Bronchial epithelial cell (primary cell): Measurements from ENCODE around the gene C19orf85. TPM values are rescaled to one million over a fixed set of nuclear protein-coding genes. Genes with fewer than 3 reads are reported as not detected.

Source experiments
- DNase-seq: peaks from one replicate; pipeline ENCODE4 v3.0.0-alpha.2; 2010; ENCODE audit warnings: low read depth
- FAIRE-seq: peaks from 2 replicates; lab custom pipeline; 2011; peaks lifted over from hg19 to GRCh38; lab: Jason Lieb, UNC
- H3K27me3 ChIP-seq: 2 replicates; pipeline ENCODE4 v1.5.1; 2011; ENCODE audit warnings: low read length; ENCODE audit not compliant: control insufficient read depth, insufficient read depth
- H3K36me3 ChIP-seq: 2 replicates; pipeline ENCODE4 v1.5.1; 2011; ENCODE audit warnings: low read length; ENCODE audit not compliant: control insufficient read depth, insufficient read depth
- H3K4me3 ChIP-seq: 2 replicates; pipeline ENCODE4 v1.5.1; 2011; ENCODE audit warnings: mild to moderate bottlenecking, low read depth, low read length, control low read depth
- CTCF ChIP-seq: IDR thresholded peaks from 2 replicates; pipeline ENCODE4 v1.5.1; 2011; ENCODE audit warnings: mild to moderate bottlenecking, moderate library complexity, low read length, control low read depth, inconsistent platforms; ENCODE audit not compliant: insufficient read depth, severe bottlenecking
- total RNA-seq: library from RNA; depleted of rRNA; stranded (reverse); fragments of >200 nt; gene quantifications from 2 replicates; pipeline ENCODE4 v1.2.1, GENCODE V29; 2014

C19orf85 gene
- total RNA-seq, 1 donor from 2014 or later = not detected

- peaks cover 6% of the 10 kb centered on the region for H3K36me3 ChIP-seq
- H3K27me3 ChIP-seq = no peaks in the 10 kb centered on the region
- no peak for FAIRE-seq
- DNase-seq = no peak
- H3K4me3 ChIP-seq = no peak overlapping the region
- no peak for TF ChIP-seq CTCF
These were observed 15.1 kb upstream of the C19orf85 start for GRCh38 chr19:55479451-55480230.

GRCh38 chr19:55479045-55479444 is 14.5 kb upstream of the C19orf85 start:
- TF ChIP-seq CTCF = no peak
- peaks cover 6% of the 10 kb centered on the region for H3K36me3 ChIP-seq
- H3K27me3 ChIP-seq = no peaks in the 10 kb centered on the region
- DNase-seq (no peak), FAIRE-seq (no peak)
- H3K4me3 ChIP-seq = no peak overlapping the region

GRCh38 chr19:55478364-55478763 is 13.8 kb upstream of the C19orf85 start:
- no peak for FAIRE-seq
- Histone ChIP-seq H3K36me3 (peaks cover 4% of the 10 kb centered on the region), H3K27me3 (no peaks in the 10 kb centered on the region), H3K4me3 (no peak overlapping the region)
- no peak for TF ChIP-seq CTCF
- DNase-seq = no peak

- H3K27me3 ChIP-seq = no peaks in the 10 kb centered on the region
- H3K4me3 ChIP-seq = no peak overlapping the region
- H3K36me3 ChIP-seq = peaks cover 4% of the 10 kb centered on the region
- DNase-seq (no peak), FAIRE-seq (no peak)
- TF ChIP-seq CTCF = no peak
These were observed 13.4 kb upstream of the C19orf85 start for GRCh38 chr19:55477905-55478304.

GRCh38 chr19:55476100-55476775 is 11.7 kb upstream of the C19orf85 start, which contains the start of gene ZNF628:
Gene ZNF628, plus strand, starts transcription at chr19:55476617. Its CDS starts 3,294 bp downstream, at chr19:55479911.
- no peak for TF ChIP-seq CTCF
- Histone ChIP-seq H3K27me3 (no peaks in the 10 kb centered on the region), H3K36me3 (no peaks in the 10 kb centered on the region), H3K4me3 (peak within 1 kb of the TSS; percentile 58)
- DNase-seq = peak; percentile 90
- FAIRE-seq = no peak
